ENCODE results near the gene SELP. TPM values are rescaled to one million over a fixed set of nuclear protein-coding genes. Genes with fewer than 3 reads are reported as not detected.

SELP gene
- total and polyA plus RNA-seq, 4 donors, result 9.3 to 13.0 (median 11.7) TPM

- H3K27ac ChIP-seq (ENCODE audit: low read depth in 1 of 2, low read length in 1 of 2), result no peak overlapping the region
- DNase-seq, result no peak
- peaks cover 0 to 3% (median 0%) of the 10 kb centered on the region in 3 donors for H3K27me3 ChIP-seq (ENCODE audit: control insufficient read depth in 3 of 3, insufficient read depth in 3 of 3, low read length in 2 of 3)
- TF ChIP-seq CTCF (IDR thresholded peaks at IDR 0.05; ENCODE audit: control extremely low read depth, extremely low read depth), result no peak
- H3K9me3 ChIP-seq (ENCODE audit: control insufficient read depth in 4 of 4, insufficient read depth in 3 of 4, low read length in 3 of 4), result no peaks in the 10 kb centered on the region
- WGBS, 2 donors, result 36 to 45% methylated on average over 5 of the region's 5 CpGs
- peaks cover 0 to 2% (median 0%) of the 10 kb centered on the region in 5 donors for H3K4me1 ChIP-seq (ENCODE audit: control insufficient read depth in 5 of 5, insufficient read depth in 5 of 5, low read length in 5 of 5)
- no peak overlapping the region for H3K9ac ChIP-seq (ENCODE audit: insufficient read depth in 1 of 2, low read length in 2 of 2)
- peak; percentile 72 for ATAC-seq (ENCODE audit: insufficient read depth, low FRiP score)
- no peaks in the 10 kb centered on the region for H3K36me3 ChIP-seq (ENCODE audit: control insufficient read depth in 4 of 4, insufficient read depth in 4 of 4, low read length in 4 of 4)
- no peak overlapping the region for H3K4me3 ChIP-seq
Observed at GRCh38 chr1:169604781-169605560, 25.0 kb downstream of the SELP start.

GRCh38 chr1:169601096-169601881, 28.6 kb downstream of the SELP start:
- Histone ChIP-seq H3K36me3 (ENCODE audit: control insufficient read depth in 4 of 4, insufficient read depth in 4 of 4, low read length in 4 of 4) (no peaks in the 10 kb centered on the region), H3K4me3 (no peak overlapping the region), H3K27ac (ENCODE audit: low read depth in 1 of 2, low read length in 1 of 2) (no peak overlapping the region), H3K4me1 (ENCODE audit: control insufficient read depth in 5 of 5, insufficient read depth in 5 of 5, low read length in 5 of 5) (no peaks in the 10 kb centered on the region), H3K9me3 (ENCODE audit: control insufficient read depth in 4 of 4, insufficient read depth in 3 of 4, low read length in 3 of 4) (no peaks in the 10 kb centered on the region), H3K9ac (ENCODE audit: insufficient read depth in 1 of 2, low read length in 2 of 2) (no peak overlapping the region), H3K27me3 (ENCODE audit: control insufficient read depth in 3 of 3, insufficient read depth in 3 of 3, low read length in 2 of 3) (no peaks in the 10 kb centered on the region)
- DNase-seq (peak in 2 of 3 donors; percentile 29 to 30), ATAC-seq (ENCODE audit: insufficient read depth, low FRiP score) (no peak)
- 29 to 31% methylated on average over 3 of the region's 3 CpGs for WGBS, 2 donors
- TF ChIP-seq CTCF (IDR thresholded peaks at IDR 0.05; ENCODE audit: control extremely low read depth, extremely low read depth), result peak; percentile 31

GRCh38 chr1:169595764-169596711, 33.9 kb downstream of the SELP start:
- no peak for TF ChIP-seq CTCF (IDR thresholded peaks at IDR 0.05; ENCODE audit: control extremely low read depth, extremely low read depth)
- Histone ChIP-seq H3K27ac (ENCODE audit: low read depth in 1 of 2, low read length in 1 of 2) (no peak overlapping the region), H3K4me1 (ENCODE audit: control insufficient read depth in 5 of 5, insufficient read depth in 5 of 5, low read length in 5 of 5) (no peaks in the 10 kb centered on the region), H3K36me3 (ENCODE audit: control insufficient read depth in 4 of 4, insufficient read depth in 4 of 4, low read length in 4 of 4) (no peaks in the 10 kb centered on the region), H3K9ac (ENCODE audit: insufficient read depth in 1 of 2, low read length in 2 of 2) (no peak overlapping the region), H3K4me3 (no peak overlapping the region), H3K9me3 (ENCODE audit: control insufficient read depth in 4 of 4, insufficient read depth in 3 of 4, low read length in 3 of 4) (no peaks in the 10 kb centered on the region), H3K27me3 (ENCODE audit: control insufficient read depth in 3 of 3, insufficient read depth in 3 of 3, low read length in 2 of 3) (no peaks in the 10 kb centered on the region)
- WGBS, 2 donors, result 67 to 71% methylated on average over 3 of the region's 3 CpGs
- DNase-seq (peak; percentile 4 to 50 (median 20)), ATAC-seq (ENCODE audit: insufficient read depth, low FRiP score) (no peak)

Measured in lung (tissue), 12 donors.